HCT116 (cell line): ENCODE measurements around the gene HES2. TPM values are rescaled to one million over a fixed set of nuclear protein-coding genes. Genes with fewer than 3 reads are reported as not detected.
"Not testable (repeated sequence)": the region's sequence is repeated elsewhere in the genome, so short reads cannot be mapped to it uniquely, and the experiment has no call there.

Source experiments
- ATAC-seq: fragments of 200-7000 bp; cut with Tn5 transposase; 2 replicates; pipeline ENCODE4 v1.9.1; 2020; ENCODE audit warnings: mild to moderate bottlenecking, moderate library complexity
- BruUV-seq: library from RNA; stranded (reverse); fragments of 400-500 nt; replicated peaks from 2 replicates; lab custom pipeline; 2021; lab: Mats Ljungman, UMichigan
- CTCF ChIA-PET: fragments of 300-600 bp; sonication (Branson Sonifier 250); formaldehyde crosslinking; loops from one replicate; lab custom pipeline; 2021; ENCODE audit warnings: antibody characterized with exemption; lab: Charles Lee
- POLR2A ChIA-PET: fragments of 300-600, 350-600 bp; sonication (Branson Sonifier 250); formaldehyde crosslinking; loops from one replicate; lab custom pipeline; 2021; ENCODE audit warnings: antibody characterized with exemption; lab: Charles Lee
- RAD21 ChIA-PET, 2 experiments: fragments of 300-600 bp; sonication (Branson Sonifier 250); formaldehyde crosslinking; loops; one replicate each; lab custom pipeline; 2023; ENCODE audit warnings: low total read pairs in 2 of 2; ENCODE audit not compliant: uncharacterized antibody in 2 of 2, unreplicated experiment in 2 of 2, low non-redundant PET in 1 of 2; lab: Charles Lee
- DNase-seq: peaks from one replicate; pipeline ENCODE4 v3.0.0-alpha.2; 2010; ENCODE audit warnings: low read depth, low spot score
- H2AFZ ChIP-seq: fragments of 200-600 bp; shearing (Covaris generic), sonication (generic); 2 replicates; pipeline ENCODE4 v1.6.1; 2017; ENCODE audit warnings: low read depth, mixed run types, mixed read lengths, antibody characterized with exemption, low read length; ENCODE audit not compliant: poor library complexity, severe bottlenecking
- H3K27ac ChIP-seq: 2 replicates; pipeline ENCODE4 v1.5.1; 2012; ENCODE audit warnings: low read depth, low read length
- H3K27me3 ChIP-seq: fragments of 200-600 bp; sonication (generic); 2 replicates; pipeline ENCODE4 v1.6.1; 2016; ENCODE audit warnings: mixed run types, low read length, mixed read lengths; ENCODE audit not compliant: insufficient read depth
- H3K36me3 ChIP-seq, 2 experiments: fragments of 200-500 bp in 1 of 2; fragments of 200-600 bp in 1 of 2; sonication (Bioruptor generic) in 1 of 2; sonication (generic) in 1 of 2; 2 replicates each; pipeline versions ENCODE4 v1.5.1 to v1.6.1; 2014 to 2016; ENCODE audit warnings: low read length in 2 of 2, inconsistent platforms in 1 of 2, mixed read lengths in 1 of 2, mixed run types in 1 of 2; ENCODE audit not compliant: insufficient read depth in 2 of 2, control insufficient read depth in 1 of 2
- H3K4me1 ChIP-seq, 2 experiments: fragments of 200-600 bp in 1 of 2; sonication (generic) in 1 of 2; 2 replicates each; pipeline versions ENCODE4 v1.5.1 to v1.6.1; 2012 to 2017; ENCODE audit warnings: low read length in 2 of 2, inconsistent platforms in 1 of 2, mild to moderate bottlenecking in 1 of 2, mixed read lengths in 1 of 2, mixed run types in 1 of 2, moderate library complexity in 1 of 2; ENCODE audit not compliant: insufficient read depth in 2 of 2, control insufficient read depth in 1 of 2
- H3K4me2 ChIP-seq: fragments of 200-600 bp; sonication (generic); 2 replicates; pipeline ENCODE4 v1.6.1; 2017; ENCODE audit warnings: mixed run types, low read length, mixed read lengths
- H3K4me3 ChIP-seq, 2 experiments: fragments of 200-600 bp in 1 of 2; sonication (generic) in 1 of 2; replicated peaks in 1 of 2; 2 replicates each; pipeline ENCODE4 v1.5.1; 2011 to 2016; ENCODE audit warnings: low read length in 2 of 2, control low read depth in 1 of 2, low read depth in 1 of 2, mild to moderate bottlenecking in 1 of 2, mixed read lengths in 1 of 2, mixed run types in 1 of 2
- H3K79me2 ChIP-seq: fragments of 200-600 bp; sonication (generic); 2 replicates; pipeline ENCODE4 v1.6.1; 2017; ENCODE audit warnings: mild to moderate bottlenecking, mixed run types, low read length, moderate library complexity, mixed read lengths; ENCODE audit not compliant: insufficient read depth
- H3K9ac ChIP-seq: fragments of 200-600 bp; sonication (generic); 2 replicates; pipeline ENCODE4 v1.6.1; 2016; ENCODE audit warnings: low read length, mixed read lengths
- H3K9me2 ChIP-seq: fragments of 200-600 bp; sonication (generic), shearing (Covaris generic); 2 replicates; pipeline ENCODE4 v1.6.1; 2017; ENCODE audit warnings: mixed run types, mild to moderate bottlenecking, moderate library complexity; ENCODE audit not compliant: insufficient read depth
- H3K9me3 ChIP-seq, 2 experiments: fragments of 200-500 bp in 1 of 2; fragments of 200-600 bp in 1 of 2; sonication (Bioruptor generic) in 1 of 2; sonication (generic) in 1 of 2; 2 replicates each; pipeline ENCODE4 v1.6.1; 2014 to 2017; ENCODE audit warnings: low read length in 2 of 2, mixed read lengths in 2 of 2, inconsistent platforms in 1 of 2, low read depth in 1 of 2, mild to moderate bottlenecking in 1 of 2, mixed run types in 1 of 2, moderate library complexity in 1 of 2; ENCODE audit not compliant: control insufficient read depth in 1 of 2, insufficient read depth in 1 of 2
- H4K20me1 ChIP-seq: fragments of 200-600 bp; sonication (generic), shearing (Covaris generic); 2 replicates; pipeline ENCODE4 v1.6.1; 2017; ENCODE audit warnings: mixed run types, mild to moderate bottlenecking, moderate library complexity; ENCODE audit not compliant: insufficient read depth
- ATF3 ChIP-seq: IDR thresholded peaks from 2 replicates; pipeline ENCODE4 v1.6.1; 2012
- CBX3 ChIP-seq: IDR thresholded peaks from 2 replicates; pipeline ENCODE4 v1.6.1; 2012; ENCODE audit warnings: low read depth
- EGR1 ChIP-seq: IDR thresholded peaks from 2 replicates; pipeline ENCODE4 v1.6.1; 2012; ENCODE audit warnings: low read depth
- FOSL1 ChIP-seq: IDR thresholded peaks from 2 replicates; pipeline ENCODE4 v1.6.1; 2012; ENCODE audit warnings: low read depth
- JUND ChIP-seq: IDR thresholded peaks from 2 replicates; pipeline ENCODE4 v1.6.1; 2012
- MAX ChIP-seq: IDR thresholded peaks from 2 replicates; pipeline ENCODE4 v1.6.1; 2012
- POLR2A ChIP-seq: IDR thresholded peaks from 2 replicates; pipeline ENCODE4 v1.7.0; 2011; ENCODE audit warnings: borderline replicate concordance; ENCODE audit not compliant: insufficient read depth, insufficient read length; ENCODE audit errors: extremely low read depth
- REST ChIP-seq: IDR thresholded peaks from 2 replicates; pipeline ENCODE4 v1.6.1; 2012; ENCODE audit warnings: low read depth
- SIN3A ChIP-seq: IDR thresholded peaks from 2 replicates; pipeline ENCODE4 v1.6.1; 2012; ENCODE audit warnings: low read depth
- ZNF274 ChIP-seq: fragments of 200-500 bp; sonication (Bioruptor generic); IDR thresholded peaks from 2 replicates; pipeline ENCODE4 v1.6.1; 2014; ENCODE audit warnings: mild to moderate bottlenecking, low read depth, low read length, inconsistent platforms
- intact Hi-C: fragments of 100-400 bp; cut with micrococcal nuclease; formaldehyde crosslinking; loops from 2 replicates; pipeline ENCODE4 v1.10.0; 2022
- total RNA-seq: library from RNA; stranded (reverse); gene quantifications from one replicate; pipeline ENCODE4 v1.2.1, GENCODE V29; 2021; ENCODE audit not compliant: unreplicated experiment
- TF ChIP-seq, protein P1 (sequence below), 3 experiments: fragments of 200-600 bp in 1 of 3; sonication (generic) in 1 of 3; IDR thresholded peaks in 2 of 3; conservative IDR thresholded peaks in 1 of 3; 2 replicates each; pipeline ENCODE4 v1.5.1; 2012 to 2017; ENCODE audit warnings: low read depth in 2 of 3, low read length in 2 of 3, antibody characterized with exemption in 1 of 3, borderline replicate concordance in 1 of 3, control low read depth in 1 of 3, mild to moderate bottlenecking in 1 of 3, mixed read lengths in 1 of 3, mixed run types in 1 of 3, moderate library complexity in 1 of 3; ENCODE audit not compliant: insufficient read depth in 1 of 3

Gene HES2
- total RNA-seq, 1 experiment from 2014 or later: 8.4 TPM

DNA sequence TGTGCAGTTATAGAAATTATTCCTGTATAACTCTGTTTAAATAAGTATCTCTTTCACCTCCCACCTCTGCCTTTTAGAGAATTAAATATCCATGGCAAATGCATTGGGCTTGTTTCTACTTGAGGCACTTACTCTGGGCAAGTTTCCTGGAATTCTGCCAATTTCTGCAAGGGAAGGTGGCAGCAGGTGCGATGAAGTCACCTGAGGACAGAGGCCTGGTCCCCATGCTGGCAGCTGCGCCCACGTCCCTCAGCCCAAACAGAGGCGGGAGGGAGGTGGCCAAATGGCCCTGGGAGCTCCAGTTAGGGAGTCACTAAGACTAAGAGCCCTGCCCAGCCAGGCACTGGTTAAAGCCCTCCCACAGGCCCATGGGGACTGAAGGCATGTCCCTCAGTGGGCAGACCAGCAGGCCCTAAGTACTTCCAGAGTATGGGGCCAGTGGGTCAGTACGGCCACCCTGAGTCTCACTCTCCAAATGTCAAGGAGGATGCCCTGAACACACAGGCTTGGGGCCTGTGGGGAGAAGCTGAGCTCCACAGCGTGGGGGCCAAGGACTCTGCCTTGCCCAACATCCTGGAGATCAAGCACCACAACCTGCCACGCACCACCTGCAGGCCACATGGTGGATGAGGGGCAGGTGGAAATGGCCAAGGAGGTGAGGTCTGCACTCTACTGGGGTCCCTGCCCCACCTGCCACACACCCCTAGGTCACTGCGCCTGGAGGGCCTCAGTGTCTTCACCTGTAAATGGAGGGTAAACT lies 45.6 kb downstream of the HES2 start:
- Histone ChIP-seq H3K79me2 (peaks cover 80% of the 10 kb centered on the region), H3K4me3 (no peak overlapping the region), H3K9me2 (no peaks in the 10 kb centered on the region), H3K9me3 (no peaks in the 10 kb centered on the region), H3K27ac (no peak overlapping the region), H3K4me2 (no peak overlapping the region), H2AFZ (no peak overlapping the region), H3K27me3 (no peaks in the 10 kb centered on the region), H4K20me1 (peaks cover 4% of the 10 kb centered on the region; the same call in 1 of the 2 replicates), H3K36me3 (no peaks in the 10 kb centered on the region), H3K9ac (no peak overlapping the region), H3K4me1 (peaks cover 20 to 48% of the 10 kb centered on the region in 2 experiments)
- no peak for DNase-seq
- CTCF ChIA-PET: no interaction called here
- BruUV-seq: no TSS peak
- no peak for ATAC-seq
- TF ChIP-seq JUND: no peak
- no peak for TF ChIP-seq FOSL1
- no peak for TF ChIP-seq MAX
- no peak for TF ChIP-seq ATF3
- no peak for TF ChIP-seq EGR1
- TF ChIP-seq POLR2A: no peak
- TF ChIP-seq, protein P1, sequence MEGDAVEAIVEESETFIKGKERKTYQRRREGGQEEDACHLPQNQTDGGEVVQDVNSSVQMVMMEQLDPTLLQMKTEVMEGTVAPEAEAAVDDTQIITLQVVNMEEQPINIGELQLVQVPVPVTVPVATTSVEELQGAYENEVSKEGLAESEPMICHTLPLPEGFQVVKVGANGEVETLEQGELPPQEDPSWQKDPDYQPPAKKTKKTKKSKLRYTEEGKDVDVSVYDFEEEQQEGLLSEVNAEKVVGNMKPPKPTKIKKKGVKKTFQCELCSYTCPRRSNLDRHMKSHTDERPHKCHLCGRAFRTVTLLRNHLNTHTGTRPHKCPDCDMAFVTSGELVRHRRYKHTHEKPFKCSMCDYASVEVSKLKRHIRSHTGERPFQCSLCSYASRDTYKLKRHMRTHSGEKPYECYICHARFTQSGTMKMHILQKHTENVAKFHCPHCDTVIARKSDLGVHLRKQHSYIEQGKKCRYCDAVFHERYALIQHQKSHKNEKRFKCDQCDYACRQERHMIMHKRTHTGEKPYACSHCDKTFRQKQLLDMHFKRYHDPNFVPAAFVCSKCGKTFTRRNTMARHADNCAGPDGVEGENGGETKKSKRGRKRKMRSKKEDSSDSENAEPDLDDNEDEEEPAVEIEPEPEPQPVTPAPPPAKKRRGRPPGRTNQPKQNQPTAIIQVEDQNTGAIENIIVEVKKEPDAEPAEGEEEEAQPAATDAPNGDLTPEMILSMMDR (IDR thresholded peaks at IDR 0.05 in 2 of 3, conservative IDR thresholded peaks at IDR 0.05 in 1 of 3; ENCODE audit: borderline replicate concordance in 1 of 3, insufficient read depth in 1 of 3, low read depth in 2 of 3, low read length in 2 of 3): no peak
- TF ChIP-seq CBX3: no peak
- TF ChIP-seq SIN3A: no peak
- no peak for TF ChIP-seq ZNF274
- TF ChIP-seq REST: no peak
- POLR2A ChIA-PET: no interaction called here
- RAD21 ChIA-PET: no interaction called here
- intact Hi-C loops: no loop called here

GRCh38 chr1:6372236-6372635 lies 47.5 kb downstream of the HES2 start:
- H3K79me2 ChIP-seq: peaks cover 79% of the 10 kb centered on the region
- peaks cover 17 to 61% of the 10 kb centered on the region in 2 experiments for H3K4me1 ChIP-seq
- DNase-seq, ATAC-seq, RAD21 ChIA-PET, H3K4me3 ChIP-seq, H3K9ac ChIP-seq, H3K9me3 ChIP-seq, H3K36me3 ChIP-seq, H3K27me3 ChIP-seq, CTCF ChIA-PET, H2AFZ ChIP-seq, intact Hi-C loops, H3K27ac ChIP-seq, BruUV-seq, H4K20me1 ChIP-seq, H3K9me2 ChIP-seq: not testable (repeated sequence)
- peak overlapping the region; percentile 28; the same call in 1 of the 2 replicates for H3K4me2 ChIP-seq
- POLR2A ChIA-PET: interaction anchor here (1.0 kb wide), 1 partner anchor 9 kb away, joined by 3 read pairs; no protein-coding TSS in a partner anchor
